Cortex of kidney (tissue), 1 donor: ENCODE measurements around the gene MACROD2.
"Not testable (repeated sequence)": the region's sequence is repeated elsewhere in the genome, so short reads cannot be mapped to it uniquely, and the experiment has no call there.

ENCODE experiments used
- DNase-seq: peaks from one replicate; lab custom pipeline; 2025; lab: John Stamatoyannopoulos, UW

The MACROD2 gene

GRCh38 chr20:14955399-14955798 is 960.1 kb downstream of the MACROD2 start:
- DNase-seq, result no peak

- no peak for DNase-seq
Measured at GRCh38 chr20:14956026-14956425, 960.7 kb downstream of the MACROD2 start.

- no peak for DNase-seq
Measured at GRCh38 chr20:14956538-14956937, 961.2 kb downstream of the MACROD2 start.

DNA sequence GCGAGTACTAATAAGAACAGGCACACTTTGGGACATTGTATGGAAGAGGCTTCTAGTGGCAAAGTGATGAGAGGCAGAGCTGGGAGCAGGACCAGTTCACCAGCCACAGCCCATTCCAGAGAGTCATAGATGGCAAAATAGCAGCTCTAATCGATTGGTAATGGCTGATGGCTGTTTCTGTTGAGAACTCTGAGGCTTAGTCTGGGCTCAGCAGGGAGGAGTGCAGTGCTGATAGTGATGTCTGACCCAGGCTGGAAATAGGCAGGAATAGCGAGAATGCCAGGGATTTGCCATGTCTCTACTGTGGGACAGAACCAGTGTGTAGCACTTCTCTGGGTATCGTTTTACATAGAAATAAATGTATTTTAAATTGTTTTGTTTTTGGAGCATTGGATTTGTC is 962.1 kb downstream of the MACROD2 start:
- no peak for DNase-seq

GRCh38 chr20:14958626-14959025 is 963.3 kb downstream of the MACROD2 start:
- DNase-seq, result no peak

DNA sequence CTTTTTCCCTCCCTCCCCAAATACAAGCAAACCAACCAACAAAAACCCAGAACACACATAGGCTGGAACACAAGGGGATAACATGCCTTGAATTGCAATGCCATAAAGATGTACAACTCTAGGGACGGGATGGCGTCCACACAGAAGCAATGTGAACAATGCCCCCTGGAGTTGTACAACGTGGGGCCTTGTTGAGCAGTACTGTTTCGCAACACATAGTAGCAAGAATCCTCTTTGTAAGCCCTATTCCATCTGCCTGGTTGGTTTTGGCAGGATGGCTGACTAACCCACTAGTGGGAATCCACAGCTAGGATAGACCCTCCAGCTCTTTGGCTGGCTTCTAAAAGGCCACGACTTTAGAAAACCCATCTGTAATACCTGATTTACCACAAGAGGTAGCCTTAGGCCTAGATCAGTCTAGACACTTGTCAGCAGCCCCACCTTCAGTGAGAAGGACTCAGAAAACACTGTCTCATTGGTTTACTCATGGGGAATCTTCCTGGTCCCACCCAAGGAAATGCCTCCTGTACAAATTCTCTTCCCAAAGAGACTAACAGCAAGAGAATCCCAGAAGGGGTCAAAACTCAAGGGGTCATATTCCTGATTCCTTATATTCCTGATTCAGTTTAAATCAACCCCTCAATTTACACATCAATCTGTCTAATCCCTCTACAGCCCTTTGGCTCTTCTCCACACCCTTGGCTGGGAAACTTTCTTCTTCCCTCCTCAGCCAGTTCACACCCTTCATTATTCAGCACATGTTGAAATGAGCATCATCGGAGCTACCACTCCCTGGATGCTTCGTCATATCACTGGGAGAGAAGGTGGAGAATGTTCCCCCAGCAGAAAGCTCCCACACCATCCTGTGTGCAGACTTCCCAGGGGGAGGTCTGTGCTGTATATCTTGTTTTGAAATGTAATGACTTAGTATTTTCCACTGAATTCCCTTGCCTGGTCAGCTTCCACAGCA is 964.5 kb downstream of the MACROD2 start:
- DNase-seq, result no peak

GRCh38 chr20:14960831-14961230 is 965.5 kb downstream of the MACROD2 start:
- no peak for DNase-seq

DNA sequence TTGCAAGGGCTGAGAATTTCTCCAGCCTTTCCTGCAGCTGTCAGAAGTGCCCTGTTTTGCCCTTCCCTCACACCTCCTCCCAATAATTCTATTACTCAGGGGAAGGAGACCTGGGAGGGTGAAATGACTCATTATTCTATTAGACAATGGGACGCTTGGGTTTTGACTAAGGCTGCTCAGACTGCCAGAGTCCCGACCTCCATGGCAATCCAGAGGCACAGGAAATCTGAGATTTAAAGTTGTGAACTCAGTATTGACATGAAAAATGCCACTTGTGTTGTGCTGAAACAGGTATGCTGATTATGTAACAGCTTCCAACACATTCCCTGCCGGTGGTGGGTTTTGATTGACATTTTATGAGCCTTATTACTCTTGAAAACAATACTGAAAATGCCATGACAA is 967.9 kb downstream of the MACROD2 start:
- DNase-seq, result no peak

- no peak for DNase-seq
Measured at GRCh38 chr20:14966203-14966602, 970.9 kb downstream of the MACROD2 start.

GRCh38 chr20:14966808-14967207 is 971.5 kb downstream of the MACROD2 start:
- no peak for DNase-seq

DNA sequence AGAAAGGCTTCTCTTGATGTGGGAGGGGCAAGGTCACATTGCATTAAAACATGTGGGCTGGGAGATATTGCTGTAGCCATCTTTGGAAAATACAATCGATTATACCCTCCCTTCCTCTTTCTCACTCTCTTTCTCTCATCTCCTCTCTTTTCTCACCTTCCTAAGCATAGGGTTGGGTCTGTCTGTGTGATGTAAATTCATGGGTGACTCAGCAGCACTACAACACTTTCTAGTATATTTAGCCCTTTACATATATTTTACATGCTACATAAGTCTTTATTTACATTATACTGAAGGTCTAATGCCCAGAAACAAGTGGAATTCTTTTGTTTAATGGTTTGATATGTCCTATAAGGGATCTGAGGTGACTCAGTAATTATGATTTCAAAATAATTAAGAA is 976.9 kb downstream of the MACROD2 start:
- DNase-seq, result no peak

- no peak for DNase-seq
Measured at GRCh38 chr20:14972690-14973089, 977.4 kb downstream of the MACROD2 start.

- DNase-seq, result no peak
Measured at GRCh38 chr20:14979453-14979986, 984.2 kb downstream of the MACROD2 start.

DNA sequence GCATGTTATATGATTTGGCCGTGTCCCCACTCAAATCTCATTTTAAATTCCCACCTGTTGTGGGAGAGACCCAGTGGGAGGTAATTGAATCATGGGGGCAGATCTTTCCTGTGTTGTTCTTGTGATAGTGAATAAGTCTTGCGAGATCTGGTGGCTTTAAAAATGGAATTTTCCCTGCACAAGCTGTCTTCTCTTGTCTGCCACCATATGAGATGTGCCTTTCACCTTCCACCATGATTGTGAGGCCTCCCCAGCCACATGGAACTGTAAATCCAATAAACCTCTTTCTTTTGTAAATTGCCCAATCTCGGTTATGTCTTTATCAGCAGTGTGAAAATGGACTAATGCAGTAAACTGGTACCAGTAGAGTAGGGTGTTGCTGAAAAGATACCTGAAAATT is 986.2 kb downstream of the MACROD2 start:
- not testable (repeated sequence) for DNase-seq

DNA sequence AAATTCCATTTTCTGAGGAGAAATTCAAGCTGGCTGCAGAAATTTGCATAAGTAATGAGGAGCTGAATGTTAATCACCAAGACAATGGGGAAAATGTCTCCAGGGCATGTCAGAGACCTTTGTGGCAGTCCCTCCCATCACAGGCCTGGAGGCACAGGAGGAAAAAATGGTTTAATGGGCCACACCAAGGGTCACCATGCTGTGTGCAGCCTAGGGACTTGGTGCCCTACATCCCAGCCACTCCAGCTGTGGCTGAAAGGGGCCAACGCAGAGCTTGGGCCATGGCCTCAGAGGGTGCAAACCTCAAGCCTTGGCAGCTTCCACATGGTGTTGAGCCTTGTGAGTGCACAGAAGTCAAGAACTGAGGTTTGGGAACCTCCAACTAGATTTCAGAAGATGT is 987.0 kb downstream of the MACROD2 start:
- DNase-seq, result not testable (repeated sequence)

- no peak for DNase-seq
Measured at GRCh38 chr20:14984305-14984704, 989.0 kb downstream of the MACROD2 start.

- DNase-seq, result no peak
Measured at GRCh38 chr20:14984768-14985622, 989.7 kb downstream of the MACROD2 start.

GRCh38 chr20:14986026-14986655 is 990.8 kb downstream of the MACROD2 start:
- DNase-seq, result no peak

DNA sequence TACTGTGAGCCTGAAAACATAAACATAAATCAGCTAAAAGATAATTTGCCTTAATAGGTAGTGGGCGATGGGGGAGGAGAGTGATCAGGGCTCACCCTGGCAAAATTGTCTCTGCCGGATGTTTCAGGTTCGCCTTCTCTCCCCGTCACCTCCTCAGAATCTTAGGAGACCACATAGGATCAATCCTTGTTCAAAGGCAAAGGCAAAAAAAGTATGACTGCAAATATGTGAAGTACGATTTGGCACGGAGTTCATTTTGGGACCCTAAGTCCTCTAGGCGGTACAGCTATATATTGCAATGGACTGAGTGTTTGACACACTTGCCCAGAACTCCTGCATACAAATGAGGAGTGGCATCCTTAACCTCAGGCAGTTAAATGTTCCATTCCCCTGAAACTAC is 991.3 kb downstream of the MACROD2 start:
- no peak for DNase-seq

DNA sequence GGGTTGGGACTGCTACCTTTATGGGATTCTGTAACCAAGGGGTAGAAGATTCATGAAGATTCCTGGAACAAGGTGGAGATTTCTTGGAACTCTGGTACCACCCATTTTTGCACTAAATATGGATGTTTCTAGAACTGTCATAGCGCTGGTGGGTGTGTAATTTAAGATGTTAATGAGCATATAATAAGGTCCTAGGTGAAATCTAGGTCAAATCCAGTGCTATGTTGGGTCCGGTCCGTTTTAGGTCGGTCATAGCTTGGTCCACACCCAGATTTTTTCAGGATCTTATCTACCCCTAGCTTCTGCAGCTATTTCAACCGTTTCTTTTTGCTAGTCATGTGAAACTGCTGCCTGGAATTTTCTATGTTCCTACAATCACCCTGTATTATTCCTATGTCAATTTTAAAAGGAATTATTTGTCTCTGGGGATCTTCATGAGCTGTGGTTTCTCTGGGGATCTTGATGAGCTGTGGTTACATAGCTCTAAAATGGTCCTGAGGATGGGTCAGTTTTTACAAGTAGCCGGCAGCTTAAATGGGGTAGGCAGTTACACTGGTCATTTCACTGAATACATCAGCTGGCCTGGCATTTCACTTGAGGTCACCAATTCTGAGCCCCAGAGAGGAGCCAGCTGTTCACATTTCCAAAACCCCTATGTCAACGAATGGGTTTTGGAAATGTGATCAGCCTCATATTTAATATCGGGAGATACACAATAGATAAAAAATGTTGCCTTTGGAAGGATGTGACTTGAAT is 994.4 kb downstream of the MACROD2 start:
- no peak for DNase-seq

DNA sequence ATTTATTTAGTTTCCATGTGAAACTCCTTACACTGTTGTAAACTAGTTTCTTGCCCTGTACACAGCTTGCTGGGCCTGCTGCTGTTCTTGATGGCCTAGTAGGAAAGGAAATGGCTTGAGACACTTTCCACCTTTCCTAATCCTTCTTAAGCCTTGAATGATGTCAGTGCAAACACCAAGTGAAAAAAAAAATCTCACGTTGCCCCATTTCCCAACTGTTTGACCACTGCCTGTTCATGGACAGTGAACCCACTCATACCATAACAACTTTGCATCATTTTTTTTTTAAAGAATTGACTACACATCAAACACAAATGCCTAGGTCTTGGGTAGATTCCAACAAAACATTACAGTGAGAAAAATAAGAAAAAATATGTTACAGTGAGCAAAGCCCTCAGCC is 995.7 kb downstream of the MACROD2 start:
- DNase-seq, result no peak
